ENCODE measurements around the gene ORM2.

The ORM2 gene

GRCh38 chr9:114371973-114372917 is 42.6 kb downstream of the ORM2 start:
- peak in 2 of 14 donors; percentile 36 to 63 for DNase-seq

GRCh38 chr9:114372921-114373448 is 43.3 kb downstream of the ORM2 start:
- DNase-seq: peak in 8 of 14 donors; percentile 28 to 63 (median 50)

GRCh38 chr9:114373960-114374730 is 44.5 kb downstream of the ORM2 start:
- DNase-seq: no peak

- DNase-seq: no peak
Observed at GRCh38 chr9:114374936-114375335, 45.3 kb downstream of the ORM2 start.

GRCh38 chr9:114375386-114376175 is 45.9 kb downstream of the ORM2 start:
- no peak for DNase-seq

- DNase-seq: no peak
Observed at GRCh38 chr9:114376586-114377445, 47.1 kb downstream of the ORM2 start.

- no peak for DNase-seq
Observed at GRCh38 chr9:114378016-114378415, 48.3 kb downstream of the ORM2 start.

GRCh38 chr9:114378883-114379282 is 49.2 kb downstream of the ORM2 start:
- no peak for DNase-seq

Measured in C1 segment of cervical spinal cord (tissue), 14 donors.